HG03095 (cell line): ENCODE measurements around the gene IGFBP5.

ENCODE experiments used
- ATAC-seq: cut with Tn5 transposase; IDR thresholded peaks from one replicate; pipeline ENCODE4 v1.9.1; 2021; ENCODE audit warnings: moderate library complexity; ENCODE audit not compliant: unreplicated experiment

Gene IGFBP5

DNA sequence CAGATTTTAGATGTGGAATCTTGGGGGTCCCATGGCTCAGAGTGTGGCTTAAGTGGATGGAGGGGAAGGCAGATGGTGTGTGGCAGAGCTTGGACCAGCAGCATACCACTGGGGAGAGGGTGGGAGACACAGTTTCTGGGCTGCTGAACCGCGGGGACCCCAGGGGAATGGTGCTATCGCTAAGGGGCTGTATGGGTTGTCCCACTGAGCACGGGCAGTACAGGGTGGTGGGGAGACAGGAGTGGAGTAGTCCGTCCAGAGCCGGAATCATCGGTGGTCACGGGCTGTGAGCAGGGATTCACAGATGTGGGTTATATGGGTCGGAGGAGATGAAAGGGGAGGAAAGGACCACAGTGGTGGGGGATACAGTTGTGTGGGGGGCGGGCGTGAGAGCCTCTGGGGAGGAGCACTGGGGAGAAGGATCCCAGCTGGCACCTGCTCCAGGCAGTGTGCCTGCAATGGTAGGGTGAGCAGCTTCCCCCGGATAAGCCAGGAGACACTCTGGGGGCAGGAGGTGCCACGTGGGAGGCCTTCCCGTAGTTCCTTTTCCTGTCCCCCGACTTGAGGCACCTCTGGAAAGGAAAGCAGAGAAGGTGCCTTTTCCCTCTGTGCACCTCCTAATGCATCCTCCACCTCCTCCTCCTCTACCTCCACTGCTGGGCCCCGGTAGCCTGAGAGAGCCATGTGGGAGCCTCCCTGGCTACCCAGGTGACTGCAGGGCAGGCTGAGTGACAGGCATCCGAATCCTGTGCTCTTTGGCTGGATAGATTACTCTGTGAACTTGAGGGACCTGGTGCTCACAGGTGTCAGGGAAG, 24.9 kb downstream of the IGFBP5 start:
- no peak for ATAC-seq

DNA sequence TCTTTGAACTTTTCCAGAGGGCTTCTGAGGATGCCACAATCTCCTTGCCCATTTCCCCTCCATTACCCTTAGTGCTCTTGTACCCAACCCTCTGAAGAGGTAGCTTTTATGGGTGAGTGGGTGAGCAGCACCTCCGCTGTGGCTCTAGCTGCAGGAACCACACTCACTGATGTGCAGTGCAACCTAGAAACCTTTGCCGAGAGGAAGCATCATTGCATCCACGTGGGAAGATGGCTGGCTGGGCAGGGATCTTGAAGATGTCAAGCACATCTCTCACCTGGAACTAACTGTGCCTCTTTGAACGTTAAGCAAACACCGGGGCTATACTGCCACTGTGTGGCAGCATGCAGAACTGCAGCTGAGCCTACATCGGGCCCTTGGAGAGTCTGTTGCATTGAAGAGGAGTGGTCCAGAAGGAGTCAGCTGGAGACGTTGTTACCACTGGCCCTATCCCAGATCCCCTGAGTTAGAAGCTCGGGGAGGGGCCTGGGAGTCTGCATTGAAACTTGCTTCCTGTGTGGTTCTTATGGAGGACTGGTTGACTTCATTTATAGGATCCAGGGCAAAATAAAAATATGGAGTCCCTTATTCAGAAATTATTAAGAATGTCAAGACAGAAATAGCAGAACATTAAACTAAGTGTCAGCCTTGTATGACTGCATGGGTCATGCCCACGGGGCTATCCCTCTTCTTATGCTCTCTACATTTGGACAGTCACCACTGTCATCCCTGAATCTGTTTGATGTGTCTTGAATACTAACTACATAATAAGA, 28.7 kb downstream of the IGFBP5 start:
- no peak for ATAC-seq

GRCh38 chr2:216665717-216666116, 29.6 kb downstream of the IGFBP5 start:
- no peak for ATAC-seq

- no peak for ATAC-seq
Observed at GRCh38 chr2:216665242-216665641, 30.1 kb downstream of the IGFBP5 start.

GRCh38 chr2:216664593-216665034, 30.7 kb downstream of the IGFBP5 start:
- no peak for ATAC-seq

- ATAC-seq, result no peak
Observed at GRCh38 chr2:216663846-216664245, 31.5 kb downstream of the IGFBP5 start.

DNA sequence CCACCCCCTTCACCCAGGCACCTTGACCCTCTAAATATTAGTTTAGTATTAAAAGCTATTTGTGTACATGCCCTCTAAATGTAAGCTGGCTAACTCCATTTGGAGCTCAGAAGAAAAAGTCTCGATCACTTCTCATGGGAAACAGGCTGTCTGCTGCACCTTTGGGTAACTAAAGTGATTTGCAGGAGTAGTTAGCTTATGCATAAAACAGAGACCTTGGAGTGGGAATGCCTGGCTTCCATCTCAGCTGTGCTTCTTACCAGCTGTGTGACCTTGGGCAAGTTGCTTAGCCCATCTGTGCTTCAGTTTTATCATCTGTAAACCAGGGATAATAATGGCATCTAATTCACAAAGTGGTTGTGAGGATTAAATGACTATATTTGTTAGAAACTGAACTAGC, 32.2 kb downstream of the IGFBP5 start:
- no peak for ATAC-seq

DNA sequence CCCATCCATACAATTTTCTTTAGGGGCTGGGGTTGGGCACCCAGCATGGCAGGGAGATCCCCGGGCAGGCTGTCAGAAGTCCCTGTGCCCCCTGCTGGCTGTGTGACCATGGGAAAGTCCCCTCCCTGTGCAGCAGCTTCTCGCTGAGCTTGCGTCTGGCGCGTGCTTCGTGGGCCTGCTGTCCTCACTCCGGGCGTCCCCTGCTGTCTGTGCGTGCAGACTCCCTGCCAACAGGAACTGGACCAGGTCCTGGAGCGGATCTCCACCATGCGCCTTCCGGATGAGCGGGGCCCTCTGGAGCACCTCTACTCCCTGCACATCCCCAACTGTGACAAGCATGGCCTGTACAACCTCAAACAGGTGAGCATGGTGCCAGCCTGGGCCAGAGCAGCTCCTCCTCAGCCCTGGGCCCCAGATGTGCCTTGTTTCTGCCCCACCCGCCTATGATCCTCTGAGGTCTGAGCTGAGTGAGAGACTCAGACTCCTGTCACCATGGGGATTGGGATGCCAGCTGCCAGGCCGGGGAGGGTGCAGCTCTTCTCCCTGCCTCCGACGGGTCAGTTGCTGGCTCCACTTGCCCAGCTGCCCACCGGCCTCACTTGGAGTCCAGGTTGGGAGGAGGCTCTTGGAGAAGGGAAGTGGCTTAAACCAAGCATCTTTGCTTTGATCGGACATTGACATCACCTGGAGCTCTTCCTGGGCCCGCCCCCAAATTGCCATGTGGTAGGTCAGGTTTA, 33.5 kb downstream of the IGFBP5 start:
- ATAC-seq, result no peak

- ATAC-seq, result no peak
Observed at GRCh38 chr2:216661051-216661450, 34.3 kb downstream of the IGFBP5 start.

- ATAC-seq, result no peak
Observed at GRCh38 chr2:216660496-216660895, 34.9 kb downstream of the IGFBP5 start.

GRCh38 chr2:216659276-216659675, 36.1 kb downstream of the IGFBP5 start:
- ATAC-seq, result no peak

DNA sequence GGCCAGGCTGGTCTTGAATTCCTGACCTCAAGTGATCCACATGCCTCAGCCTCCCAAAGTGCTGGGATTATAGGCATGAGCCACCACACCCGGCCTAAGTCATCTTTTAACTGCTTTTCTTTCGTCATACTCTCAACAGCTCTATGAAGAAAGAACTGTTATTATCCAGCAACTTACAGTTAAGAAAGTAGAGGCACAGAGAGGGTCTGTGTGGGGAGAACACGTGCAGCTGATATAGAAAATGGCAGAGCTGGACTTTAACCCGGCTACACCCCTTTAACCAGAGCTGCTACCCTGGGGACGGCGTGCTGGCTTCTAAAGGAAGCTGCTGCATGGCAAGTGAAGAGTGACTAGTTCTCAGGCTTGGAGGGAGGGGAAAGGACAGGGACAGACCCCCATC, 36.6 kb downstream of the IGFBP5 start:
- no peak for ATAC-seq

GRCh38 chr2:216657980-216658379, 37.4 kb downstream of the IGFBP5 start:
- ATAC-seq, result no peak

DNA sequence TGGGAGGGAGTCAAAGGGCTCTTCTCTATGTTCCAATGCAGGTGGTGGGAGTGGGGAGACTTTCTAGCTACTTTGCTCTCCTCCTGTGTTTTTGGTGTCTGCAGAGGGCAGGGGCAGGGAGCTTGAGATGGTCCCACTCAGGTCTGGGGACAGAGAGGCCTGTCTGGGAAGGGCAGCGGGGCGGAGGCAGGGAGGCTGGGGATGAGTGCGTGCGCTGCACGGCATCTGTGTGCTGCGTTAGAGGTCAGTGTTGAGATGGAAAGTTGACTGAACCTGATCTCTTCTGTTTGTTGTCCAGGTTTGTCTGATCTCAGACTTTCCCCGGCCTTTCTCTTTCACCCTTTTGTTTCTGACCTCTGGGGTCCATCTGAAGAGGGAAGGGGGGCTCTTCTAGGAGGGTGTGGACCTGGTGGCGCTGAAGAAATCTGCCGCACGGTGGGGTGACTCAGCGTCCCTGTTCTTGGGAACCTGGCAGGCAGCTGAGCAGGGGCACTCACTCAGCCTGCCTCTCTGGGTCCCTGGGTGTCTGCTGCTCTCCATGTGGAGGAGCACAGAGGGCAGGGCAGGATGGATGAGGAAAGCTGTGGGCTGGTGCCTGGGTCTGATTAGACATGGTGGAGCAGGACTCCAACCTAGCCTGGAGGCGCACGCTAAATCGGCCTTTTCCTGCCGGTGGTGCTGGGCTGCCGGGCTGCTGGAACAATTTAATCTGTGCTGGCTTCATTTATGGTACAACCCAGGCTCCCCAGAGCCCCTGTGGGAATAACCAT, 38.1 kb downstream of the IGFBP5 start:
- no peak for ATAC-seq

GRCh38 chr2:216654528-216655052, 40.8 kb downstream of the IGFBP5 start:
- ATAC-seq, result no peak

DNA sequence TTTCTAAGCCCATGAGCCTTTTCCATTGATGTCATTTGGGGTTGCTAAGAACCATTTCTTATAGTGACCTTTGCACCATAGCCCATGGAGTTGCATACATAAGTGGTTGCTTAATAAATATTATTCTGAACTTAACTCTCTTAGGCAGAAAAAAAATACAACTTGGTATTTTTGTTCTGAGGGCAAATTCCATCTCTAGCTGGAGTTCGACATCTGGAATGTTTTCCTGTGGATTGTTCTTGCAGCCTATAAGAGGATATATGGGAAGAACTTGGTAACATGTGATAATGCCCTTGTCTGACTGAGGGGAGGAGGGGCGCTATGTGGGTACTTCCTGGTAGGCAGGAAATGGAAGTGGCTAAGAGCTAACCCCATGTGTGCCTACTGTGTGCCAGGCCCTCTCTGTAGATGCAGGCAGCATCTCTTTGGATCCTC, 41.4 kb downstream of the IGFBP5 start:
- ATAC-seq, result no peak

- no peak for ATAC-seq
Observed at GRCh38 chr2:216653093-216653799, 42.1 kb downstream of the IGFBP5 start.

- ATAC-seq, result no peak
Observed at GRCh38 chr2:216652566-216652965, 42.8 kb downstream of the IGFBP5 start.

GRCh38 chr2:216651351-216651881, 43.9 kb downstream of the IGFBP5 start:
- ATAC-seq, result no peak
